ENCODE results near the gene DNAAF2. TPM values are rescaled to one million over a fixed set of nuclear protein-coding genes. Genes with fewer than 3 reads are reported as not detected.
A peak's percentile ranks its signal among the peaks of the same experiment; 100 is the strongest.

Gene DNAAF2, protein sequence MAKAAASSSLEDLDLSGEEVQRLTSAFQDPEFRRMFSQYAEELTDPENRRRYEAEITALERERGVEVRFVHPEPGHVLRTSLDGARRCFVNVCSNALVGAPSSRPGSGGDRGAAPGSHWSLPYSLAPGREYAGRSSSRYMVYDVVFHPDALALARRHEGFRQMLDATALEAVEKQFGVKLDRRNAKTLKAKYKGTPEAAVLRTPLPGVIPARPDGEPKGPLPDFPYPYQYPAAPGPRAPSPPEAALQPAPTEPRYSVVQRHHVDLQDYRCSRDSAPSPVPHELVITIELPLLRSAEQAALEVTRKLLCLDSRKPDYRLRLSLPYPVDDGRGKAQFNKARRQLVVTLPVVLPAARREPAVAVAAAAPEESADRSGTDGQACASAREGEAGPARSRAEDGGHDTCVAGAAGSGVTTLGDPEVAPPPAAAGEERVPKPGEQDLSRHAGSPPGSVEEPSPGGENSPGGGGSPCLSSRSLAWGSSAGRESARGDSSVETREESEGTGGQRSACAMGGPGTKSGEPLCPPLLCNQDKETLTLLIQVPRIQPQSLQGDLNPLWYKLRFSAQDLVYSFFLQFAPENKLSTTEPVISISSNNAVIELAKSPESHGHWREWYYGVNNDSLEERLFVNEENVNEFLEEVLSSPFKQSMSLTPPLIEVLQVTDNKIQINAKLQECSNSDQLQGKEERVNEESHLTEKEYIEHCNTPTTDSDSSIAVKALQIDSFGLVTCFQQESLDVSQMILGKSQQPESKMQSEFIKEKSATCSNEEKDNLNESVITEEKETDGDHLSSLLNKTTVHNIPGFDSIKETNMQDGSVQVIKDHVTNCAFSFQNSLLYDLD
- total RNA-seq = 10.8 to 11.8 TPM (median 11.5 TPM) in 3 replicates

DNA sequence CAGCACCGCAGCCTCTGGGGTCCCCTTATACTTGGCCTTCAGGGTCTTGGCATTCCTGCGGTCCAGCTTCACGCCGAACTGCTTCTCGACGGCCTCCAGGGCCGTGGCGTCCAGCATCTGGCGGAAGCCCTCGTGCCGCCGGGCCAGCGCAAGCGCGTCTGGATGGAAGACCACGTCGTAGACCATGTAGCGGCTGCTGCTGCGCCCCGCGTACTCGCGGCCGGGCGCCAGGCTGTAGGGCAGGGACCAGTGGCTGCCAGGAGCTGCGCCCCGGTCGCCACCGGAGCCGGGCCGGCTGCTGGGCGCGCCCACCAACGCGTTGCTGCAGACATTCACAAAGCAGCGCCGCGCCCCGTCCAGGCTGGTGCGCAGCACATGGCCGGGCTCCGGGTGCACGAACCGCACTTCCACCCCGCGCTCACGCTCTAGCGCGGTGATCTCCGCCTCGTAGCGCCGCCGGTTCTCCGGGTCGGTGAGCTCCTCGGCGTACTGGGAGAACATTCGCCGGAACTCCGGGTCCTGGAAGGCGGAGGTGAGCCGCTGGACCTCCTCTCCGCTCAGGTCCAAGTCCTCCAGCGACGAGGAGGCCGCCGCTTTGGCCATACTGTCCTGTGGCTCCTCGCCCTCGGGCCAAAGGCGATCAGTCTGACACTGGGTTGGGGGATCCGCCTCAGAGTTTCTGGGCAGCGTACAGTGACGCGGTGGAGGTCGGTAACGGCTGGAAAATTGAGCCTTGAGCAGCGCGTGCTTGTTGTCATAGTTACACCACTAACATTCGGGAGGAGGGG is at the start of gene DNAAF2:
DNAAF2 (minus strand) TSS at position 698 of the 788 bp plus-strand sequence; CDS start at position 603, 95 bp downstream.
- Mint-ChIP-seq H3K4me3 (peak within 1 kb of the TSS; percentile 94), H3K27ac (peak within 1 kb of the TSS; percentile 99), H3K4me1 (peaks cover 38% of the 10 kb centered on the region), H3K9me3 (no peaks in the 10 kb centered on the region), H3K36me3 (peaks cover 6% of the 10 kb centered on the region), H3K27me3 (ENCODE audit: low read depth) (no peaks in the 10 kb centered on the region)
- DNase-seq (ENCODE audit: low spot score in 2 of 2, unreplicated experiment in 2 of 2) = peak; percentile 54 to 77
- TF ChIP-seq, protein P1, sequence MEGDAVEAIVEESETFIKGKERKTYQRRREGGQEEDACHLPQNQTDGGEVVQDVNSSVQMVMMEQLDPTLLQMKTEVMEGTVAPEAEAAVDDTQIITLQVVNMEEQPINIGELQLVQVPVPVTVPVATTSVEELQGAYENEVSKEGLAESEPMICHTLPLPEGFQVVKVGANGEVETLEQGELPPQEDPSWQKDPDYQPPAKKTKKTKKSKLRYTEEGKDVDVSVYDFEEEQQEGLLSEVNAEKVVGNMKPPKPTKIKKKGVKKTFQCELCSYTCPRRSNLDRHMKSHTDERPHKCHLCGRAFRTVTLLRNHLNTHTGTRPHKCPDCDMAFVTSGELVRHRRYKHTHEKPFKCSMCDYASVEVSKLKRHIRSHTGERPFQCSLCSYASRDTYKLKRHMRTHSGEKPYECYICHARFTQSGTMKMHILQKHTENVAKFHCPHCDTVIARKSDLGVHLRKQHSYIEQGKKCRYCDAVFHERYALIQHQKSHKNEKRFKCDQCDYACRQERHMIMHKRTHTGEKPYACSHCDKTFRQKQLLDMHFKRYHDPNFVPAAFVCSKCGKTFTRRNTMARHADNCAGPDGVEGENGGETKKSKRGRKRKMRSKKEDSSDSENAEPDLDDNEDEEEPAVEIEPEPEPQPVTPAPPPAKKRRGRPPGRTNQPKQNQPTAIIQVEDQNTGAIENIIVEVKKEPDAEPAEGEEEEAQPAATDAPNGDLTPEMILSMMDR (IDR thresholded peaks at IDR 0.05; ENCODE audit: unreplicated experiment) = no peak

DNA sequence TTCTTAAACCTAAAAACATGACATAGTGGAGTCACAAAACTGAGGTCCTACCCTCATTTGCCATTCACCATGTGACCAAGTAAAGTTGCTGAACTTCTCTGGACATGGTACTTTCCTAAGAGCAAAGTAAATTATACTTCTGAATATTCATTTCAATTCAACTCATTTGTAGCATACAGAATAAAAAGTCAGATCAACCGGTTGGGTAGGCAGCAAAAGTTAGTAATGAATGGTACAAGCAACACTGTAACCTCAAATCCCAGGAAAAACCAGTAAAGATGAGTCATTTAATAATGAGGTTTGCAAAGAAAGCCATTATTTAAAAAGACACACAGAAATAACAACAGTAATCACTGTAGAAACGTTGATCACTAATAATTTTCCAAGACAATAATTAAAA is 44.2 kb upstream of the DNAAF2 start:
- H3K27ac Mint-ChIP-seq = no peak overlapping the region
- H3K4me1 Mint-ChIP-seq = no peaks in the 10 kb centered on the region
- H3K4me3 Mint-ChIP-seq = no peak overlapping the region
- peaks cover 10% of the 10 kb centered on the region for H3K36me3 Mint-ChIP-seq
- no peak for DNase-seq (ENCODE audit: low spot score in 2 of 2, unreplicated experiment in 2 of 2)
- H3K9me3 Mint-ChIP-seq = no peaks in the 10 kb centered on the region
- no peaks in the 10 kb centered on the region for H3K27me3 Mint-ChIP-seq (ENCODE audit: low read depth)
- TF ChIP-seq, protein P1 (IDR thresholded peaks at IDR 0.05; ENCODE audit: unreplicated experiment) = no peak

DNA sequence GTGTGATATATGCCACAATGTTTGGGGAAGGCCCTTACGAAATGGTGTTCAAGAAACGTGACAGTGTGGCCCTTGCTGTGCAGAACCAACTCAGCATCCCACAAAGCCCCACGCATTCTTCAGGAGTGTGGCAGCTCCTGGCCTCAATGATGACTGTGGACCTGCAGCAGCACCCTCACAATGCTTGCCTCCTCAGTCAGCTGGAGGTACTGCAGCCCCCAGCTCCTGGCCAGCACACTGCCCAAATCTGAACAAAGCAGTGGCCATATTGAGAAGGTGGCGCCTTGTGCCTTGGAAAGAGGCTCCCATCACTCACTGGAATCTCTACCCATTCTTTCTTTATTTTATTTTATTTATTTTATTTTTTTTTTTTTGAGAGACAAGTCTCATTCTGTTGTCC is 42.6 kb upstream of the DNAAF2 start:
- H3K9me3 Mint-ChIP-seq = no peaks in the 10 kb centered on the region
- TF ChIP-seq, protein P1 (IDR thresholded peaks at IDR 0.05; ENCODE audit: unreplicated experiment) = no peak
- no peak for DNase-seq (ENCODE audit: low spot score in 2 of 2, unreplicated experiment in 2 of 2)
- H3K27ac Mint-ChIP-seq = no peak overlapping the region
- H3K36me3 Mint-ChIP-seq = peaks cover 20% of the 10 kb centered on the region
- no peaks in the 10 kb centered on the region for H3K4me1 Mint-ChIP-seq
- H3K4me3 Mint-ChIP-seq = no peak overlapping the region
- H3K27me3 Mint-ChIP-seq (ENCODE audit: low read depth) = no peaks in the 10 kb centered on the region

DNA sequence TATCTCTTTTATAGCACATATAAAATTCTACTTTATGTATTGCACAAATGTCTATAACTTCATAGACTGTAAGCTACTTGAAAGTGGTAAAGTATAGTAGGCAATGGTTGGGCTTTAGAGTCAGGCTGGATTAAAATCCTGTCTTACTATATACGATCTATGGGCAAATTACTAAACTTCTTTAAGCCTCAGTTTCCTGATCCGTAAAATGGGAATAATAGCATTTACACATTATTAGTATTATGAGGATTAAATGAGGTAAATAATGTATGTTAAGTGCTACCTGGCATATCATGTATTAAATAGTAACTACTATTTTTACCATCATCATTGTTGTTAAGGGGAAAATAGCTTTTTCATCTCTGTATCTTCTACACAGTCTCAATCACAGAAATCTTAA is 38.5 kb upstream of the DNAAF2 start:
- DNase-seq (ENCODE audit: low spot score in 2 of 2, unreplicated experiment in 2 of 2) = no peak
- Mint-ChIP-seq H3K4me1 (no peaks in the 10 kb centered on the region), H3K27me3 (ENCODE audit: low read depth) (no peaks in the 10 kb centered on the region), H3K9me3 (no peaks in the 10 kb centered on the region), H3K27ac (no peak overlapping the region), H3K36me3 (peaks cover 17% of the 10 kb centered on the region), H3K4me3 (no peak overlapping the region)
- TF ChIP-seq, protein P1 (IDR thresholded peaks at IDR 0.05; ENCODE audit: unreplicated experiment) = no peak

DNA sequence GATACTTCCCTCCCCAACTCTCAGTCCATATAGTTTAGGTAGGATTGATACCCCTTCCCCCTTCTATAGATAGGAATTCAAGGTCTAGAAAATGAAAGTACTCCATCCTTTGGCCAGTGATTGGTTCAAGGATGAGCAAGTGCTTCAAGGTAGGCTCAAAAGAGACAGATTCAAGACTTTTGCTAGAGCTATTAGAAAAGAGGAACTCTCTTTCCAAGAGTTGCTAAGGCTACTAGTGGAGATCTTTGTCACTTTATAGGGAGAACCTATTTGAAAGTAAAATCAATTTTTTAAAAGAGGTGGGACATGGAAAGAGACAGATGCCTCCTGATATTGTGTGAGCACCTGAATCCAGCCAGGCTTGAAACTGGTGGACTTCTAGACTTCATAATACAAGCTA is 35.4 kb upstream of the DNAAF2 start:
- H3K4me1 Mint-ChIP-seq = no peaks in the 10 kb centered on the region

More for the DNA sequence above, 35.4 kb upstream of the DNAAF2 start:
- peaks cover 15% of the 10 kb centered on the region for H3K36me3 Mint-ChIP-seq
- no peak overlapping the region for H3K4me3 Mint-ChIP-seq
- DNase-seq (ENCODE audit: low spot score in 2 of 2, unreplicated experiment in 2 of 2) = no peak
- TF ChIP-seq, protein P1 (IDR thresholded peaks at IDR 0.05; ENCODE audit: unreplicated experiment) = no peak
- H3K9me3 Mint-ChIP-seq = no peaks in the 10 kb centered on the region
- H3K27ac Mint-ChIP-seq = no peak overlapping the region
- no peaks in the 10 kb centered on the region for H3K27me3 Mint-ChIP-seq (ENCODE audit: low read depth)
